H1 (cell line): ENCODE measurements around the gene CTTNBP2. TPM values are rescaled to one million over a fixed set of nuclear protein-coding genes. Genes with fewer than 3 reads are reported as not detected.

Source experiments
- CTCF ChIA-PET: fragments of 300-600 bp; sonication (Branson Sonifier 250); formaldehyde crosslinking; loops from one replicate; lab custom pipeline; 2021; ENCODE audit not compliant: partially characterized antibody; lab: Charles Lee
- POLR2A ChIA-PET: fragments of 300-600 bp; sonication (Branson Sonifier 250); formaldehyde crosslinking; loops from one replicate; lab custom pipeline; 2021; ENCODE audit warnings: inconsistent platforms; ENCODE audit not compliant: partially characterized antibody; lab: Charles Lee
- DNase-seq, 2 experiments: peaks; one replicate each; pipeline versions ENCODE4 v3.0.0 to v3.0.0-alpha.2; 2010 to 2022; ENCODE audit warnings: low spot score in 2 of 2, low read depth in 1 of 2, mixed read lengths in 1 of 2
- FAIRE-seq: peaks from 2 replicates; lab custom pipeline; 2011; peaks lifted over from hg19 to GRCh38; lab: Jason Lieb, UNC
- H2AFZ ChIP-seq: 2 replicates; pipeline ENCODE4 v1.8.1; 2012; ENCODE audit warnings: low read length, inconsistent platforms
- H2AK5ac ChIP-seq: 2 replicates; pipeline ENCODE4 v1.6.1; 2013; ENCODE audit warnings: low read depth, low read length
- H2BK120ac ChIP-seq: replicated peaks from 2 replicates; pipeline ENCODE3; 2013; ENCODE audit warnings: low read depth, low read length, inconsistent platforms
- H2BK12ac ChIP-seq: 2 replicates; pipeline ENCODE4 v1.6.1; 2013; ENCODE audit warnings: low read depth, low read length
- H2BK15ac ChIP-seq: 2 replicates; pipeline ENCODE4 v1.6.1; 2013; ENCODE audit warnings: low read length
- H2BK20ac ChIP-seq: 2 replicates; pipeline ENCODE4 v1.6.1; 2013; ENCODE audit warnings: low read length
- H2BK5ac ChIP-seq: 2 replicates; pipeline ENCODE4 v1.6.1; 2013; ENCODE audit warnings: low read depth, low read length
- H3K14ac ChIP-seq: 2 replicates; pipeline ENCODE4 v1.6.1; 2013; ENCODE audit warnings: inconsistent platforms; ENCODE audit not compliant: insufficient read length
- H3K18ac ChIP-seq: 2 replicates; pipeline ENCODE4 v1.6.1; 2013; ENCODE audit warnings: low read length; ENCODE audit errors: extremely low read depth
- H3K23ac ChIP-seq: 2 replicates; pipeline ENCODE4 v1.6.1; 2013; ENCODE audit warnings: inconsistent platforms; ENCODE audit not compliant: insufficient read length
- H3K23me2 ChIP-seq: 2 replicates; pipeline ENCODE4 v1.6.1; 2013; ENCODE audit warnings: low read depth, low read length
- H3K27ac ChIP-seq: 2 replicates; pipeline ENCODE4 v1.6.1; 2011; ENCODE audit warnings: low read depth, low read length, inconsistent platforms
- H3K27me3 ChIP-seq, 4 experiments: replicated peaks in 1 of 4; 1 replicate in 1 of 4; 2 replicates in 3 of 4; pipeline versions ENCODE4 v1.6.1 to v1.8.1; 2011 to 2013; ENCODE audit warnings: low read length in 3 of 4, mild to moderate bottlenecking in 3 of 4, inconsistent platforms in 2 of 4, mixed read lengths in 2 of 4, moderate library complexity in 1 of 4; ENCODE audit not compliant: control insufficient read depth in 3 of 4, insufficient read depth in 3 of 4; ENCODE audit errors: extremely low read depth in 1 of 4
- H3K36me3 ChIP-seq, 4 experiments: 2 replicates each; pipeline versions ENCODE4 v1.6.1 to v1.8.1; 2011 to 2013; ENCODE audit warnings: mild to moderate bottlenecking in 4 of 4, low read length in 3 of 4, moderate library complexity in 2 of 4, control low read depth in 1 of 4, inconsistent platforms in 1 of 4; ENCODE audit not compliant: insufficient read depth in 4 of 4, control insufficient read depth in 2 of 4
- H3K4ac ChIP-seq: replicated peaks from 2 replicates; pipeline ENCODE3; 2013; ENCODE audit warnings: low read length, low read depth, mixed read lengths, inconsistent platforms; ENCODE audit not compliant: insufficient read length
- H3K4me1 ChIP-seq, 4 experiments: replicated peaks in 1 of 4; 1 replicate in 1 of 4; 2 replicates in 3 of 4; pipeline versions ENCODE4 v1.6.1 to v1.8.1; 2011 to 2013; ENCODE audit warnings: low read length in 3 of 4, inconsistent platforms in 2 of 4, mixed read lengths in 1 of 4; ENCODE audit not compliant: insufficient read depth in 4 of 4, control insufficient read depth in 3 of 4
- H3K4me2 ChIP-seq, 2 experiments: 2 replicates each; pipeline versions ENCODE4 v1.6.1 to v1.8.1; 2011 to 2013; ENCODE audit warnings: low read depth in 2 of 2, low read length in 2 of 2, control low read depth in 1 of 2, inconsistent platforms in 1 of 2, mild to moderate bottlenecking in 1 of 2; ENCODE audit not compliant: insufficient read depth in 1 of 2
- H3K4me3 ChIP-seq, 4 experiments: fragments of 200-600, 300-600 bp in 1 of 4; sonication (generic), shearing (Covaris generic), sonication (Bioruptor Twin) in 1 of 4; 2 replicates each; pipeline versions ENCODE4 v1.5.1 to v1.8.1; 2011 to 2016; ENCODE audit warnings: low read length in 4 of 4, low read depth in 3 of 4, control low read depth in 2 of 4, inconsistent platforms in 2 of 4, mild to moderate bottlenecking in 2 of 4, mixed read lengths in 1 of 4, moderate library complexity in 1 of 4; ENCODE audit not compliant: insufficient read depth in 2 of 4; ENCODE audit errors: extremely low read depth in 1 of 4
- H3K56ac ChIP-seq: replicated peaks from 2 replicates; pipeline ENCODE3; 2013; ENCODE audit warnings: low read depth, mild to moderate bottlenecking, mixed read lengths, low read length, inconsistent platforms; ENCODE audit not compliant: insufficient read length
- H3K79me1 ChIP-seq: 2 replicates; pipeline ENCODE4 v1.6.1; 2013; ENCODE audit warnings: low read depth, low read length, control low read depth
- H3K79me2 ChIP-seq, 2 experiments: 2 replicates each; pipeline versions ENCODE4 v1.6.1 to v1.8.1; 2012 to 2013; ENCODE audit warnings: low read length in 2 of 2, mild to moderate bottlenecking in 2 of 2, inconsistent platforms in 1 of 2; ENCODE audit not compliant: insufficient read depth in 2 of 2, control insufficient read depth in 1 of 2
- H3K9ac ChIP-seq, 4 experiments: replicated peaks in 1 of 4; 1 replicate in 1 of 4; 2 replicates in 3 of 4; pipeline versions ENCODE4 v1.6.1 to v1.8.1; 2011 to 2013; ENCODE audit warnings: low read depth in 3 of 4, low read length in 3 of 4, control low read depth in 2 of 4, mild to moderate bottlenecking in 2 of 4, moderate library complexity in 2 of 4, inconsistent platforms in 1 of 4; ENCODE audit errors: extremely low read depth in 1 of 4
- H3K9me3 ChIP-seq, 2 experiments: 2 replicates each; pipeline versions ENCODE4 v1.6.1 to v1.8.1; 2012 to 2013; ENCODE audit warnings: mild to moderate bottlenecking in 2 of 2, moderate library complexity in 2 of 2, control low read depth in 1 of 2, inconsistent platforms in 1 of 2, low read depth in 1 of 2, low read length in 1 of 2, mixed read lengths in 1 of 2; ENCODE audit not compliant: insufficient read depth in 2 of 2
- H4K20me1 ChIP-seq, 2 experiments: replicated peaks in 1 of 2; 2 replicates each; pipeline versions ENCODE3 to v1.8.1; 2011 to 2013; ENCODE audit warnings: inconsistent platforms in 2 of 2, low read length in 2 of 2, mild to moderate bottlenecking in 1 of 2; ENCODE audit not compliant: insufficient read depth in 2 of 2, control insufficient read depth in 1 of 2
- H4K5ac ChIP-seq: 2 replicates; pipeline ENCODE4 v1.6.1; 2013; ENCODE audit warnings: low read length, low read depth, mixed read lengths, inconsistent platforms; ENCODE audit not compliant: insufficient read length
- H4K8ac ChIP-seq: 2 replicates; pipeline ENCODE4 v1.8.0; 2013; ENCODE audit warnings: mild to moderate bottlenecking, moderate library complexity, low read length, inconsistent platforms; ENCODE audit not compliant: insufficient read depth; ENCODE audit errors: extremely low read depth
- H4K91ac ChIP-seq: replicated peaks from 2 replicates; pipeline ENCODE3; 2013; ENCODE audit warnings: low read length, mixed read lengths, inconsistent platforms; ENCODE audit not compliant: insufficient read length
- ASH2L ChIP-seq: fragments of 200-600, 300-600 bp; sonication (generic); IDR thresholded peaks from one replicate; pipeline ENCODE4 v1.7.1; 2017; ENCODE audit warnings: low read length
- HDAC2 ChIP-seq, 2 experiments: fragments of 300-600 bp in 1 of 2; sonication (generic) in 1 of 2; IDR thresholded peaks; 2 replicates each; pipeline ENCODE4 v1.6.1; 2011 to 2012; ENCODE audit warnings: low read depth in 2 of 2, low read length in 2 of 2, mild to moderate bottlenecking in 2 of 2, moderate library complexity in 2 of 2, borderline replicate concordance in 1 of 2, inconsistent platforms in 1 of 2
- TAF7 ChIP-seq: optimal IDR thresholded peaks from 2 replicates; pipeline ENCODE3; 2011; ENCODE audit warnings: low read depth, mild to moderate bottlenecking, inconsistent platforms, low read length, moderate library complexity, borderline replicate concordance
- WGBS, 2 experiments: shearing (Covaris generic) in 1 of 2; methylation state at CpG; one replicate each; pipeline versions ENCODE4 v1.1.6 to v1.1.7; 2013 to 2015; ENCODE audit warnings: low lambda C conversion rate in 2 of 2, mixed read lengths in 2 of 2, inconsistent platforms in 1 of 2, low coverage in 1 of 2, missing lambda C conversion rate in 1 of 2; ENCODE audit not compliant: insufficient replicate concordance in 2 of 2, insufficient coverage in 1 of 2, insufficient read length in 1 of 2; ENCODE audit errors: extremely low coverage in 1 of 2, missing lambda C conversion rate in 1 of 2; 5-methylcytosine and 5-hydroxymethylcytosine counted together
- polyA plus RNA-seq, 7 experiments: library from polyadenylated mRNA; depleted of rRNA in 3 of 7; stranded (reverse) in 5 of 7; unstranded in 2 of 7; fragments of >200 nt in 5 of 7; fragments of 200-250 nt in 2 of 7; gene quantifications; 1 replicate in 5 of 7; 2 replicates in 1 of 7; 4 replicates in 1 of 7; pipeline versions ENCODE4 v1.2.1 to v1.2.3, GENCODE V29; 2011 to 2013; ENCODE audit warnings: missing spikeins in 2 of 7, mixed read lengths in 2 of 7
- total RNA-seq: library from RNA; stranded (reverse); fragmentation: NEBNext Ultra II Directional; extraction: Animal tissue kit (Norgen Biotek cat#: 25700); gene quantifications from 2 replicates; pipeline ENCODE4 v1.2.1, GENCODE V29; 2021
- TF ChIP-seq, protein P1 (sequence below): IDR thresholded peaks from 2 replicates; pipeline ENCODE4 v1.6.1; 2012; ENCODE audit warnings: inconsistent platforms
- TF ChIP-seq, protein P2 (sequence below): IDR thresholded peaks from 2 replicates; pipeline ENCODE4 v1.6.1; 2012; ENCODE audit warnings: low read length, inconsistent platforms
- TF ChIP-seq, protein P3 (sequence below), 3 experiments: IDR thresholded peaks; 1 replicate in 2 of 3; 2 replicates in 1 of 3; pipeline versions ENCODE4 v1.5.1 to v1.6.1; 2011; ENCODE audit warnings: low read length in 3 of 3, mild to moderate bottlenecking in 3 of 3, inconsistent platforms in 2 of 3, low read depth in 1 of 3, moderate library complexity in 1 of 3; ENCODE audit not compliant: insufficient read depth in 1 of 3; ENCODE audit errors: control extremely low read depth in 1 of 3

The CTTNBP2 gene
- total and polyA plus RNA-seq, 2 of the 8 experiments (the other 6 are each of a cell fraction or from before 2014, with no cell fraction given), result 15.3 to 35.1 TPM

DNA sequence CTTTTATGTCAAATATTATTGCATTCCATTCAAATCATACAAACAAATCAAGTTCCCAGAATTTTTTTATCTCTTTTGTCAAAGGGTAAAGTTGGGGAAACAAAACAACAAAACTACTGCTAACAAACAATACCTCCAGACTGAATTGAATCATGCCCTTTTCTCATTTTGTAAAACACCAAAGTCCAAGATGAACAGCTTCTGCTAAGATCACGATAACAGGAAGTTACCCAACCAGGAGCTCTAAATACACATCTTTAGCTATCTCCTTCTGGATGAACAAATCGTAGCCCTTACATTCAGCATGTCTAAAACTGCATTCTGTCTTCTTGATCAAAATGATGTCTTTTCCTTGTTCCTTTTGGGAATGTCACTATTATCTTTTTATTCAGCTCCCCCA lies 97.4 kb downstream of the CTTNBP2 start:
- Histone ChIP-seq H3K23ac (no peak overlapping the region), H4K8ac (no peak overlapping the region), H3K4me3 (no peak overlapping the region), H3K79me1 (no peaks in the 10 kb centered on the region; the same call in 1 of the 2 replicates), H3K14ac (no peak overlapping the region), H2AFZ (no peak overlapping the region), H3K4me1 (no peaks in the 10 kb centered on the region), H2BK12ac (no peak overlapping the region), H2BK5ac (no peak overlapping the region), H3K79me2 (no peaks in the 10 kb centered on the region), H3K4me2 (no peak overlapping the region), H2BK15ac (no peak overlapping the region), H2BK20ac (no peak overlapping the region), H3K56ac (no peak overlapping the region), H4K20me1 (peaks cover 0 to 2% of the 10 kb centered on the region in 2 experiments), H4K5ac (no peak overlapping the region), H3K27me3 (no peaks in the 10 kb centered on the region), H3K27ac (no peak overlapping the region), H3K23me2 (no peaks in the 10 kb centered on the region; the same call in 1 of the 2 replicates), H4K91ac (no peak overlapping the region), H2AK5ac (no peak overlapping the region), H3K36me3 (peaks cover 0 to 25% (median 11%) of the 10 kb centered on the region in 4 experiments; a peak in 5 of 8 replicates), H3K18ac (no peak overlapping the region), H3K9me3 (no peaks in the 10 kb centered on the region), H3K9ac (no peak overlapping the region), H2BK120ac (no peak overlapping the region), H3K4ac (no peak overlapping the region)
- no peak for FAIRE-seq
- DNase-seq, result no peak
- 78% methylated on average over 2 of the region's 2 CpGs; no CpG with 5 or more reads in 1 of the 2 experiments for WGBS, 2 experiments
- ChIA-PET POLR2A (interaction anchor here (1.0 kb wide), 1 partner anchor 59 kb away, joined by 3 read pairs; no protein-coding TSS in a partner anchor), CTCF (interaction anchor here (1.4 to 1.7 kb wide), 2 partner anchors 25 to 188 kb away, joined by 3 to 7 read pairs; no protein-coding TSS in a partner anchor)
- TF ChIP-seq TAF7 (no peak), HDAC2 (IDR thresholded peaks at IDR 0.05; ENCODE audit: borderline replicate concordance in 1 of 2, low read depth in 2 of 2, low read length in 2 of 2) (no peak), ASH2L (no peak)
- TF ChIP-seq, protein P1, sequence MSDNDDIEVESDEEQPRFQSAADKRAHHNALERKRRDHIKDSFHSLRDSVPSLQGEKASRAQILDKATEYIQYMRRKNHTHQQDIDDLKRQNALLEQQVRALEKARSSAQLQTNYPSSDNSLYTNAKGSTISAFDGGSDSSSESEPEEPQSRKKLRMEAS, result no peak
- TF ChIP-seq, protein P2, sequence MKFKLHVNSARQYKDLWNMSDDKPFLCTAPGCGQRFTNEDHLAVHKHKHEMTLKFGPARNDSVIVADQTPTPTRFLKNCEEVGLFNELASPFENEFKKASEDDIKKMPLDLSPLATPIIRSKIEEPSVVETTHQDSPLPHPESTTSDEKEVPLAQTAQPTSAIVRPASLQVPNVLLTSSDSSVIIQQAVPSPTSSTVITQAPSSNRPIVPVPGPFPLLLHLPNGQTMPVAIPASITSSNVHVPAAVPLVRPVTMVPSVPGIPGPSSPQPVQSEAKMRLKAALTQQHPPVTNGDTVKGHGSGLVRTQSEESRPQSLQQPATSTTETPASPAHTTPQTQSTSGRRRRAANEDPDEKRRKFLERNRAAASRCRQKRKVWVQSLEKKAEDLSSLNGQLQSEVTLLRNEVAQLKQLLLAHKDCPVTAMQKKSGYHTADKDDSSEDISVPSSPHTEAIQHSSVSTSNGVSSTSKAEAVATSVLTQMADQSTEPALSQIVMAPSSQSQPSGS, result no peak
- TF ChIP-seq, protein P3, sequence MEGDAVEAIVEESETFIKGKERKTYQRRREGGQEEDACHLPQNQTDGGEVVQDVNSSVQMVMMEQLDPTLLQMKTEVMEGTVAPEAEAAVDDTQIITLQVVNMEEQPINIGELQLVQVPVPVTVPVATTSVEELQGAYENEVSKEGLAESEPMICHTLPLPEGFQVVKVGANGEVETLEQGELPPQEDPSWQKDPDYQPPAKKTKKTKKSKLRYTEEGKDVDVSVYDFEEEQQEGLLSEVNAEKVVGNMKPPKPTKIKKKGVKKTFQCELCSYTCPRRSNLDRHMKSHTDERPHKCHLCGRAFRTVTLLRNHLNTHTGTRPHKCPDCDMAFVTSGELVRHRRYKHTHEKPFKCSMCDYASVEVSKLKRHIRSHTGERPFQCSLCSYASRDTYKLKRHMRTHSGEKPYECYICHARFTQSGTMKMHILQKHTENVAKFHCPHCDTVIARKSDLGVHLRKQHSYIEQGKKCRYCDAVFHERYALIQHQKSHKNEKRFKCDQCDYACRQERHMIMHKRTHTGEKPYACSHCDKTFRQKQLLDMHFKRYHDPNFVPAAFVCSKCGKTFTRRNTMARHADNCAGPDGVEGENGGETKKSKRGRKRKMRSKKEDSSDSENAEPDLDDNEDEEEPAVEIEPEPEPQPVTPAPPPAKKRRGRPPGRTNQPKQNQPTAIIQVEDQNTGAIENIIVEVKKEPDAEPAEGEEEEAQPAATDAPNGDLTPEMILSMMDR (IDR thresholded peaks at IDR 0.05; ENCODE audit: control extremely low read depth in 1 of 3, insufficient read depth in 1 of 3, low read depth in 1 of 3, low read length in 3 of 3), result no peak
